ENCODE data around the gene OR8B4.
"Not testable (repeated sequence)": the region's sequence is repeated elsewhere in the genome, so short reads cannot be mapped to it uniquely, and the experiment has no call there.

Gene OR8B4

GRCh38 chr11:124384399-124384798, 40.3 kb downstream of the OR8B4 start, which contains the start of gene OR8B2:
Gene OR8B2 (minus strand): TSS chr11:124384499. CDS start chr11:124383343, 1,156 bp downstream.
- H3K4me1 ChIP-seq (ENCODE audit: control insufficient read depth in 1 of 2, insufficient read depth in 1 of 2, low read depth in 1 of 2, low read length in 1 of 2), result no peaks in the 10 kb centered on the region
- no peaks in the 10 kb centered on the region for H3K36me3 ChIP-seq
- no peak within 1 kb of the TSS for H3K4me3 ChIP-seq (ENCODE audit: low read depth in 1 of 2, low read length in 1 of 2)
- no peak within 1 kb of the TSS for H3K27ac ChIP-seq
- TF ChIP-seq CTCF (IDR thresholded peaks at IDR 0.05), result no peak
- H3K9me3 ChIP-seq, result no peaks in the 10 kb centered on the region
- H3K27me3 ChIP-seq, result no peaks in the 10 kb centered on the region

GRCh38 chr11:124382857-124383256, 41.8 kb downstream of the OR8B4 start:
- H3K27ac ChIP-seq; H3K36me3 ChIP-seq; H3K4me1 ChIP-seq (ENCODE audit: control insufficient read depth in 1 of 2, insufficient read depth in 1 of 2, low read depth in 1 of 2, low read length in 1 of 2); H3K4me3 ChIP-seq (ENCODE audit: low read depth in 1 of 2, low read length in 1 of 2); H3K27me3 ChIP-seq; H3K9me3 ChIP-seq: not testable (repeated sequence)

DNA sequence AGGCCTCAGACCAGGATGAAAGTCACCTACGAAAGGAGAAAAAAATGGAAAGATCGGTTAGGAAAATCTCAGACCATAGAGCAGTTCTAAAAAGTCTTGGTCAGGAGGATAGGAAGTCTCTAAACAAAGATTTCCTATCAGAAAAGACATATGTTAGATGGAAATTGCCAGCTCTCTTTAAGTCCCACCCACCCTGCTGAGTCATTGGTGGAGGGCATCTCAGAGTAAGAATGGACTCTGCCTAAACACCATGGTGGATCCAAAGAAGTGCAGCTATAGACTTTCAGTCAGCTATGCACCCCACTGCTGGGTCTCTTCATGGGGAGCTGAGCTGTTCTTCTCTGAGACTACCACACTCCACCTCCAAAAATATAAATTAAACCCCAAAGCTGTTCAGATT, 44.1 kb downstream of the OR8B4 start:
- no peaks in the 10 kb centered on the region for H3K4me1 ChIP-seq (ENCODE audit: control insufficient read depth in 1 of 2, insufficient read depth in 1 of 2, low read depth in 1 of 2, low read length in 1 of 2)
- TF ChIP-seq CTCF (IDR thresholded peaks at IDR 0.05), result no peak
- H3K27me3 ChIP-seq, result no peaks in the 10 kb centered on the region
- H3K4me3 ChIP-seq (ENCODE audit: low read depth in 1 of 2, low read length in 1 of 2), result no peak overlapping the region
- H3K36me3 ChIP-seq, result no peaks in the 10 kb centered on the region
- H3K9me3 ChIP-seq, result no peaks in the 10 kb centered on the region
- H3K27ac ChIP-seq, result no peak overlapping the region

- no peak overlapping the region for H3K27ac ChIP-seq
- H3K4me1 ChIP-seq (ENCODE audit: control insufficient read depth in 1 of 2, insufficient read depth in 1 of 2, low read depth in 1 of 2, low read length in 1 of 2), result no peaks in the 10 kb centered on the region
- H3K27me3 ChIP-seq, result no peaks in the 10 kb centered on the region
- no peaks in the 10 kb centered on the region for H3K36me3 ChIP-seq
- H3K9me3 ChIP-seq, result no peaks in the 10 kb centered on the region
- TF ChIP-seq CTCF (IDR thresholded peaks at IDR 0.05), result no peak
- no peak overlapping the region for H3K4me3 ChIP-seq (ENCODE audit: low read depth in 1 of 2, low read length in 1 of 2)
These were observed 48.4 kb downstream of the OR8B4 start for GRCh38 chr11:124376280-124376679.

All from neutrophil (primary cell).